ENCODE results near the gene ITGB3.

DNA sequence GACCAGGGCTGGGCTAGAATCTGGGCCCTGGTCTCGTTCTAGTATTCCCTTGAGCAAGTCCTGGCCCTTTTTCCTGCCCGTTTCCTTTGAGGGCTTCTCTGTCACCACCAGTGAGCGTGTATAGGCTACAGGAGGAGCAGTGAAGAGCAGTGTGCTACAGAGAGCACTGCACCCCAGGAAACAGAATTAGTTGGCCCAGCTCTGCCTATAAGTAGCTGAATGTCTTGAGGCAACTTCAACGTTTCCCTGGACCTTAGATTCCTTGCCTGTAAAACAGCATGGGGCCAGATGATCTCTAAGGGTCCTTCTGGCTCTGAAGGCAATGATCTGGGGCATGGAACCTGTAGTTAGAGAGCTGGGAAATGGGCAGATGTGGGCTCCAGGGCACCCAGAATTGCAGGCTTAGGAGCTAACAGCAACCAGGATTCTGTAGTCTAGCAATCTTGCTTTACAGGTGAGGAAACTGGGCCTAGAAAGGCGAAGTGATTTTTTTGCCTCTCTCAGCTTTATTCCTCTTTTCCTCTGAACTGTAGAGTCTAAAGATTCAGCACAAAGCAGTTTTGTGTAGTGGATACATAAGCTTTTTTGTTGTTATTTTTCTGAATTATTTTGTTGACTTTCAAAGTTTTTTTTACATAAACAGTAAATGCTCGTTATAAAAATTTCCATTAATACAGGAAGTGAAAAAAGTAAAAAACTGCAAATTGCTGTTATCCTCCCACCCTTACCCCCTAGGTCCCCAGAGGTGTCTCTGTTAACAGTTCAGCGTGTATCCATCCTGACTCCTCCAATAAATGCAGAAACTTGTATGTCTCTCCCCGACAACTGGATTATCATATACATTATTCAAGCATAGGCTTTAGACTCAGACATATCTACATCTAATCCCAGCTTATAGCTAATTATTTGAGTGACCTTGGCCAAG, 46.2 kb upstream of the ITGB3 start:
- TF ChIP-seq, protein P1, sequence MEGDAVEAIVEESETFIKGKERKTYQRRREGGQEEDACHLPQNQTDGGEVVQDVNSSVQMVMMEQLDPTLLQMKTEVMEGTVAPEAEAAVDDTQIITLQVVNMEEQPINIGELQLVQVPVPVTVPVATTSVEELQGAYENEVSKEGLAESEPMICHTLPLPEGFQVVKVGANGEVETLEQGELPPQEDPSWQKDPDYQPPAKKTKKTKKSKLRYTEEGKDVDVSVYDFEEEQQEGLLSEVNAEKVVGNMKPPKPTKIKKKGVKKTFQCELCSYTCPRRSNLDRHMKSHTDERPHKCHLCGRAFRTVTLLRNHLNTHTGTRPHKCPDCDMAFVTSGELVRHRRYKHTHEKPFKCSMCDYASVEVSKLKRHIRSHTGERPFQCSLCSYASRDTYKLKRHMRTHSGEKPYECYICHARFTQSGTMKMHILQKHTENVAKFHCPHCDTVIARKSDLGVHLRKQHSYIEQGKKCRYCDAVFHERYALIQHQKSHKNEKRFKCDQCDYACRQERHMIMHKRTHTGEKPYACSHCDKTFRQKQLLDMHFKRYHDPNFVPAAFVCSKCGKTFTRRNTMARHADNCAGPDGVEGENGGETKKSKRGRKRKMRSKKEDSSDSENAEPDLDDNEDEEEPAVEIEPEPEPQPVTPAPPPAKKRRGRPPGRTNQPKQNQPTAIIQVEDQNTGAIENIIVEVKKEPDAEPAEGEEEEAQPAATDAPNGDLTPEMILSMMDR (IDR thresholded peaks at IDR 0.05 in 8 of 11, conservative IDR thresholded peaks at IDR 0.05 in 3 of 11): no peak
- TF ChIP-seq POLR2A (IDR thresholded peaks at IDR 0.05): no peak

Measured in spleen (tissue), 7 donors.